HG03442 (cell line): ENCODE results near the gene RUVBL2.

Source experiments
- ATAC-seq: cut with Tn5 transposase; IDR thresholded peaks from one replicate; pipeline ENCODE4 v1.9.1; 2021; ENCODE audit warnings: mild to moderate bottlenecking, moderate library complexity; ENCODE audit not compliant: unreplicated experiment

Gene RUVBL2

GRCh38 chr19:48987323-48987722, 6.4 kb upstream of the RUVBL2 start:
- ATAC-seq = no peak

GRCh38 chr19:48988286-48988685, 5.4 kb upstream of the RUVBL2 start:
- ATAC-seq = no peak

GRCh38 chr19:48988860-48989259, 4.8 kb upstream of the RUVBL2 start:
- ATAC-seq = no peak

- no peak for ATAC-seq
Measured at GRCh38 chr19:48989701-48990291, 3.9 kb upstream of the RUVBL2 start.

GRCh38 chr19:48990400-48990799, 3.3 kb upstream of the RUVBL2 start:
- no peak for ATAC-seq

GRCh38 chr19:48991011-48991609, 2.6 kb upstream of the RUVBL2 start:
- no peak for ATAC-seq

GRCh38 chr19:48991873-48992580, 1.7 kb upstream of the RUVBL2 start:
- no peak for ATAC-seq

- no peak for ATAC-seq
Measured at GRCh38 chr19:48992581-48993174, 1.0 kb upstream of the RUVBL2 start.

GRCh38 chr19:48994035-48994386, 324 bp downstream of the RUVBL2 start:
- no peak for ATAC-seq

GRCh38 chr19:48997972-48998371, 4.3 kb downstream of the RUVBL2 start:
- ATAC-seq = no peak

- ATAC-seq = no peak
Measured at GRCh38 chr19:48999481-49000325, 6.0 kb downstream of the RUVBL2 start.

GRCh38 chr19:49004133-49004532, 10.4 kb downstream of the RUVBL2 start:
- no peak for ATAC-seq

GRCh38 chr19:49004964-49005614, 11.4 kb downstream of the RUVBL2 start:
- no peak for ATAC-seq

GRCh38 chr19:49006905-49007304, 13.2 kb downstream of the RUVBL2 start:
- no peak for ATAC-seq

GRCh38 chr19:49009828-49010227, 16.1 kb downstream of the RUVBL2 start:
- no peak for ATAC-seq

GRCh38 chr19:49010453-49010852, 16.8 kb downstream of the RUVBL2 start:
- ATAC-seq = no peak

GRCh38 chr19:49011194-49011593, 17.5 kb downstream of the RUVBL2 start:
- ATAC-seq = no peak

GRCh38 chr19:49014123-49014869, 20.6 kb downstream of the RUVBL2 start:
- ATAC-seq = no peak

- ATAC-seq = no peak
Measured at GRCh38 chr19:49014870-49015255, 21.2 kb downstream of the RUVBL2 start.
